Loucy (cell line): ENCODE results near the gene ZNF436.

ENCODE experiments used
- EZH2phosphoT487 ChIP-seq: fragments of 200-600 bp; IDR thresholded peaks from 2 replicates; pipeline ENCODE4 v1.6.1; 2018; ENCODE audit warnings: antibody characterized with exemption, mild to moderate bottlenecking, moderate library complexity, borderline replicate concordance
- TF ChIP-seq, protein P1 (sequence below): fragments of 200-600 bp; sonication (generic); conservative IDR thresholded peaks from 2 replicates; pipeline ENCODE4 v1.5.1; 2014; ENCODE audit warnings: mild to moderate bottlenecking, antibody characterized with exemption, low read length

DNA sequence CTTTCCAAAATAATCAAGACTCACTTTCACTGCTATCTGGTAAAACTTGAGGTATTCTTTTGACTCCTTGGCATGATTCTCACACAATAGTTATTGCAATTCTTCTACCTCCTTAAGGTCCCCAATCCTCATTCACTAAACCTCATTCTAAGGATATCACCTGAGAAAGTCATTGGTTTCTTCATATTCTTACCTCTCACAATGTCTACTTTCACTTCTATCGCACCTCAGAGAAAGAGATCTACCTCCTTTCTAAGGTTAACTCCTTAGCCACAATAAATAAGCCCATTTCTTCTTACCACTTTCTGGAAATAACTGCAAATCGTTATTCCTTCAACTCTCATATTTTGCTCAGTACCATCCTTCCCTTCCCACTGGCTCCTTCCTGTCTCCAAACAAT lies 44.2 kb downstream of the ZNF436 start:
- TF ChIP-seq, protein P1, sequence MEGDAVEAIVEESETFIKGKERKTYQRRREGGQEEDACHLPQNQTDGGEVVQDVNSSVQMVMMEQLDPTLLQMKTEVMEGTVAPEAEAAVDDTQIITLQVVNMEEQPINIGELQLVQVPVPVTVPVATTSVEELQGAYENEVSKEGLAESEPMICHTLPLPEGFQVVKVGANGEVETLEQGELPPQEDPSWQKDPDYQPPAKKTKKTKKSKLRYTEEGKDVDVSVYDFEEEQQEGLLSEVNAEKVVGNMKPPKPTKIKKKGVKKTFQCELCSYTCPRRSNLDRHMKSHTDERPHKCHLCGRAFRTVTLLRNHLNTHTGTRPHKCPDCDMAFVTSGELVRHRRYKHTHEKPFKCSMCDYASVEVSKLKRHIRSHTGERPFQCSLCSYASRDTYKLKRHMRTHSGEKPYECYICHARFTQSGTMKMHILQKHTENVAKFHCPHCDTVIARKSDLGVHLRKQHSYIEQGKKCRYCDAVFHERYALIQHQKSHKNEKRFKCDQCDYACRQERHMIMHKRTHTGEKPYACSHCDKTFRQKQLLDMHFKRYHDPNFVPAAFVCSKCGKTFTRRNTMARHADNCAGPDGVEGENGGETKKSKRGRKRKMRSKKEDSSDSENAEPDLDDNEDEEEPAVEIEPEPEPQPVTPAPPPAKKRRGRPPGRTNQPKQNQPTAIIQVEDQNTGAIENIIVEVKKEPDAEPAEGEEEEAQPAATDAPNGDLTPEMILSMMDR, result no peak
- TF ChIP-seq EZH2phosphoT487, result no peak
